Mesodermal cell (in vitro differentiated cells): Measurements from ENCODE around the gene PRKCA.

Experiments
- H3K27ac ChIP-seq: 2 replicates; pipeline ENCODE4 v1.7.0; 2013; ENCODE audit warnings: mild to moderate bottlenecking, low read depth, low read length, moderate library complexity; ENCODE audit not compliant: severe bottlenecking
- H3K36me3 ChIP-seq: 2 replicates; pipeline ENCODE4 v1.7.1; 2013; ENCODE audit warnings: mild to moderate bottlenecking, low read length, moderate library complexity; ENCODE audit not compliant: control insufficient read depth, insufficient read depth
- H3K4me1 ChIP-seq: one replicate; pipeline ENCODE4 v1.7.1; 2013; ENCODE audit warnings: mild to moderate bottlenecking, low read length; ENCODE audit not compliant: insufficient read depth, control insufficient read depth, poor library complexity, severe bottlenecking
- H3K4me3 ChIP-seq: 2 replicates; pipeline ENCODE4 v1.7.0; 2013; ENCODE audit warnings: low read length, control low read depth, mild to moderate bottlenecking; ENCODE audit not compliant: insufficient read depth, poor library complexity, severe bottlenecking; ENCODE audit errors: extremely low read depth
- H3K9me3 ChIP-seq: 2 replicates; pipeline ENCODE4 v1.7.1; 2013; ENCODE audit warnings: mild to moderate bottlenecking, low read length, moderate library complexity; ENCODE audit not compliant: control insufficient read depth
- WGBS, 2 experiments: methylation state at CpG; one replicate each; pipeline ENCODE4 v1.1.5; 2013; ENCODE audit warnings: missing lambda C conversion rate in 2 of 2; ENCODE audit not compliant: insufficient coverage in 2 of 2; 5-methylcytosine and 5-hydroxymethylcytosine counted together

PRKCA gene

DNA sequence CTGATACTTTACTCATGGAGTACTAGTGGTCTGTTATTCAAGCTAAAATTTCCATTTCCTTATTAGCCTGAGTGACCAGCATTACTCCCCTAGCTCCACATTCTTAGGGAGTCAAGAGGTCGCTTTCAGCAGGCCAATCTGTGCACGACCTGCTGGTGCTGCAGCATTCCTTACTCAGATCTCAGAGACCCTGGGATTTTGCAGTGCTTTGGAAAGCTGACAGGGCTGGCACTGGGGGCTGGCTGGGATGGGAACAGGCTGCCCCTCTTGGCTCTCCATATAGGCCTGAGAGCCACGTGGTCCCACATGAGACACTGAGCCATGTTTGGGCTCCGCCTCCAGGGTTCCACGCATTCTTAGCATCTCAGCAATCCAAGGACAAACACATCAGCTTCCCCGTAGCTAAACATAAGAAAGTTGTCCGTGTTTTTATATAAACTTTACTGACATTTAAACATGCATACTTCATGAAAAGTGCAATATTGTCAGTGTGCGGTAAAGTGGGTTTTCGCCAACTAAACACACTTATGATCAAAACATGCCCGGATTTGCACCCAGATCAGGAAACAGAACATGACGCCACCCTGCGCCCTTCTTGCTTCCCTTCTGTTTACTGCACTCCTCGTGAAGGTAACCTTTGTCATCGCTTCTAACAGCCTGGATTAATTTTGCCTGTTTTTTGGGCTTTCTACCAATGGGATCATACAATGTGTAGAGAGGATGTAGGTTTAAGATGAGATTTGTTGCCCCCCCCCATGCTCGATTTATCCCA is 278.0 kb downstream of the PRKCA start:
- peak overlapping the region; percentile 80 for H3K27ac ChIP-seq
- WGBS, 2 experiments: 74 to 87% methylated on average over 7 to 12 of the region's 15 CpGs
- H3K36me3 ChIP-seq: no peaks in the 10 kb centered on the region
- H3K9me3 ChIP-seq: no peaks in the 10 kb centered on the region
- H3K4me3 ChIP-seq: no peak overlapping the region
- peaks cover 14% of the 10 kb centered on the region for H3K4me1 ChIP-seq

DNA sequence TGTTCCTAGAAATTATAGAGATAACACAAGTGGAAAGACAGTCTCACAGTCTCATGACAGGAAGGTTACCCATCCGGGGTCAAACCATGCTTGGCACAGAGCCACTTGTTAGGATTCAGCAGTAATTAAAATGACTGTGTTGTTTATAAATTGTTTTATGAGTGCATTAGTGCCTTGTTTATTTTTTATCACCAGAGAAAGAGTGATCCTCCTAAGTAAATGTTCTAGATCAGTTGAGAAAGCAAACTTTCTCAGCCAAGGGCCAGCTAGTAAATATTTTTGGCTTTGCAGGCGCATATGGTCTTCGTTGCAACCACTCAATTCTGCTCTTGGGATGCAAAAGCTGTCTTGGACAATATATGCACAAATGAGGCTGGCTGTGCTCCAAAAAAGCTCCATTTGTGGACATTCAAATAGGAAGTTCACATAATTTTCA is 278.6 kb downstream of the PRKCA start:
- Histone ChIP-seq H3K27ac (no peak overlapping the region), H3K9me3 (no peaks in the 10 kb centered on the region), H3K4me1 (peaks cover 14% of the 10 kb centered on the region), H3K4me3 (no peak overlapping the region), H3K36me3 (no peaks in the 10 kb centered on the region)
- 100% methylated on average over 3 of the region's 3 CpGs; no CpG with 5 or more reads in 1 of the 2 experiments for WGBS, 2 experiments

DNA sequence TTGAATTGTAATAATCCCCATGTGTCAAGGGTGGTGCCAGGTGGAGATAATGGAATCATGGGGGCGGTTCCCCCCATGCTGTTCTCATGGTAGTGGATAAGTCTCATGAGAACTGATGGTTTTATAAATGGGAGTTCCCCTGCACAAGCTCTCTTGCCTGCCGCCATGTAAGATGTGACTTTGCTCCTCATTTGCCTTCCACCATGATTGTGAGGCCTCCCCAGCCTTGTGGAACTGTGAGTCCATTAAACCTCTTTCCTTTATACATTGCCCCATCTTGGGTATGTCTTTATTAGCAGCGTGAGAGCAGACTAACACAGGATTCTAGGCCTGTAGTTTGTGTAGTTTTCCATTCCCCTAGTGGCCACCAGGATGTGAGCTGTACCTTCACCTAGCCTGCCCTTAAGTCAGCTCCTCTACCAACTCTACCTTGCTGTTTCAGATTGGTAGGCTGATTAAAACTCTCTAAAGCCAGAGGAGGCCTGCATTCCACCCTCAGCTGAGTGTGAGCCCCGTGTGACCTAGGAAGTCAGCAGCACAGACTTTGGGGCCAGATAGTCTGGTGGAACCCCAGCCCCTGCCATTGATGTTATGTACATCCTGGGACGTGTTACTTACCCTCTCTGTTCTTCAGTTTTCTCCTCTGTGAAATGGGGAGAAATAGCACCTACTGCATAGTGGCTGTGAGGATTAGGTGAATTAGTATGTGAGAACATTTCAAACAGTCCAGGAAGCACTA is 280.1 kb downstream of the PRKCA start:
- WGBS, 2 experiments: 85 to 100% methylated on average over 1 to 2 of the region's 5 CpGs
- Histone ChIP-seq H3K9me3 (no peaks in the 10 kb centered on the region), H3K4me3 (no peak overlapping the region), H3K36me3 (no peaks in the 10 kb centered on the region), H3K27ac (no peak overlapping the region), H3K4me1 (peaks cover 14% of the 10 kb centered on the region)

DNA sequence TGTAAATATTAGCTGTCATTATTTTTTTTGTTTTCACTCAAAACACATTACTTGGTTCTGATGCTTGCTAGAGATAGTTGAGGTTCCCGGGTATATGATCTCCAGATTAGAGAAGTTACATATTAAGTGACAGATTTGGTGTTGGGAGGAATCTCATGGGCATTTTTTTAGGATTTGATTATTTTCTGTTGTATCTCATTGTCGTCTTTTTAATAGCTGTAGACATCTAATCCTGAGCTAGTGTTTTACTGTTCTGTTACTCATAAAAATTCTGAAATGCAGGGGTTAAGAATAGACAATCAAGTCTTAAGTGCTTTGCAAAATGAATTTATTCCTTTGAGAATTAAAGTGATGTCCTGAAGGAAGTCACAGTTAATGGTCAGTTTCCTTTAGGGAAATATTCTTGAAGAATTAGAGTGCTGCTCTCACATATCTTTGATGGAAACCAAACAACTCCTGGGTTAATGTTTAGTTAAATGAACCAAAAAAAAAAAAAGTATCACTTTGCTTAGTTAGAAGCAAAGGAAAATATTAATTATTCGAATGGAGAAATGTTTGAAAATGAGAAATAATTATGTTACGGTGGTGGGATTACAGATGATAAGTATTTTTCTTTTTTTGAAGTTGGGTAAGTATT is 280.8 kb downstream of the PRKCA start:
- Histone ChIP-seq H3K9me3 (no peaks in the 10 kb centered on the region), H3K36me3 (no peaks in the 10 kb centered on the region), H3K27ac (no peak overlapping the region), H3K4me1 (peaks cover 17% of the 10 kb centered on the region), H3K4me3 (no peak overlapping the region)
- WGBS, 2 experiments: 92 to 94% methylated on average over 3 of the region's 4 CpGs

DNA sequence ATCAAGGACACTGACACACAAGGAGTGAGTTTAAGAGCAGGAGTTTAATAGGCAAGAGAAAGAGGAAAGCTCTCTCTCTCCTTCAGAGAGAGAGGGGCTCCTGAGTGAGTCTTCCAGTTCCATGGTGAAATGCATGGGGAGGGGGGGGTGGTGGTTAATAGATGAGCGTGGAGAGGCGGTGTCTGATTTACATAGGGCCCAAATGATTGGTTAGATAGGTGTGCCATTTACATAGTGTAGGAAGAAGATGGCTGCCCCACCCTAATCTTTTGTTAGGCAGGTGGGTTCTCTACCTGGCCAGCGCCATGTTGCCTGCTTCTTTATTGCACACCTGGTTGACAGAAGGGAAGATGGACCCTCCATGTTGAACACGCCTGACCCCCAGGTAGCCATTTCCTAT is 282.5 kb downstream of the PRKCA start:
- H3K9me3 ChIP-seq: no peaks in the 10 kb centered on the region
- H3K27ac ChIP-seq: no peak overlapping the region
- H3K4me1 ChIP-seq: peaks cover 10% of the 10 kb centered on the region
- H3K36me3 ChIP-seq: no peaks in the 10 kb centered on the region
- H3K4me3 ChIP-seq: no peak overlapping the region
- 98 to 100% methylated on average over 1 to 4 of the region's 4 CpGs for WGBS, 2 experiments

DNA sequence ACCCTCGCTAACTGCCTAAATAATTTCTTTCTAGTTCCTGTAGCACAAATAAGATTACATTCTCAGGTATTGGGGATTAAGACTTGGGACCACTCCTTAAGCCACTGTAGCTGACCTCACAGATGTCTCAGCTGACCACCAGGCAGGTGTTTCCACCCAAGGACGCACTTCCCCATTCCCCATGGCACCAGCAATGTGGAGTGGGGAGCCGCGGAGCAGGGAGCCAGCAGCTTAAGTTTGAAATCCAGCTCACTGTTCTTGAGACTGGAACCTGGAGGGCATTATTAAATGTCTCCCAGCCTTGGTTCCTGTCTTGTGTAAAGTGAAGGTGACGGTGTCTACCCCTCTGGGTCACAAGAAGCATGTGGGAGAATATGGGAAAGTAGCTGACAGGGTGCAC is 283.1 kb downstream of the PRKCA start:
- Histone ChIP-seq H3K27ac (no peak overlapping the region), H3K4me3 (no peak overlapping the region), H3K9me3 (no peaks in the 10 kb centered on the region), H3K4me1 (peaks cover 5% of the 10 kb centered on the region), H3K36me3 (no peaks in the 10 kb centered on the region)
- 83 to 100% methylated on average over 2 of the region's 5 CpGs for WGBS, 2 experiments

DNA sequence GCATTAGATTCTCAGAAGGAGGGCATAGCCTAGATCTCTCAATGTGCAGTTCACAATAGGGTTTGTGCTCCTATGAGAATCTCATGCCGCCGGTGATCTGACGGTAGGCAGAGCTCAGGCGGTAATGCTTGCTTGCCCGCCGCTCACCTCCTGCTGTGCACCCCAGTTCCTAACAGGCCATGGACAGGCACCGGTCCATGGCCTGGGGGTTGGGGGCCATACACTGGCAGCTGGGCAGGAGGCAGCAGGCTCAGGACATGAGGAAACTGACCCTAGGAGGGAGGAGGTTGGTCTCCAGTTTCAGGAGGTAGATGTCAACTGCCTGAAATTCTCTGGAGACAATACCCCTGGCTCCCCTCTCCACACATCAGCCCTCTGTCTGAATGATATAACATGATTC is 287.5 kb downstream of the PRKCA start:
- peaks cover 2% of the 10 kb centered on the region for H3K4me1 ChIP-seq
- H3K36me3 ChIP-seq: no peaks in the 10 kb centered on the region
- WGBS, 2 experiments: 90 to 100% methylated on average over 6 of the region's 7 CpGs
- no peak overlapping the region for H3K4me3 ChIP-seq
- no peak overlapping the region for H3K27ac ChIP-seq
- H3K9me3 ChIP-seq: no peaks in the 10 kb centered on the region

DNA sequence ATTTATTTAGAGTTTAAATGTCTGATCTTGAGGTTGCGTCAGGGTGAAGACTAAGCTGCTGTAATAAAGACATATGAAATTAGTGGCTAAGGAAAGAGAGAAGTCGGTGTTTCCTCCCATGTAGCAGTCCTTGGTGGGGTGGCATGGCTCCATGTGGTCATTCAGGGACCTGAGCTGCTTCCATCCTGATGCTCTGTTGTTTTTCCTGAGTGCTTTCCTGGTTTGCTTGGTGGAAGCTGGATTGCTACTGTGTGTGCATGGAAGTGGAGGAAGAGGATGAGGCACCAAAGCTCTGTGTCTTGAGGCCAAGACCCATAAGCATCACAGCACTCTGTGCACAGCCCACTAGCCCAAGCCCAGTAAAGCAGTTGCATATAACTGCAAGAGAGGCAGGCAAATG is 290.7 kb downstream of the PRKCA start:
- no peak overlapping the region for H3K27ac ChIP-seq
- H3K36me3 ChIP-seq: no peaks in the 10 kb centered on the region
- H3K9me3 ChIP-seq: peaks cover 5% of the 10 kb centered on the region
- WGBS, 2 experiments: 96 to 100% methylated on average over 2 of the region's 2 CpGs
- H3K4me1 ChIP-seq: no peaks in the 10 kb centered on the region
- no peak overlapping the region for H3K4me3 ChIP-seq

DNA sequence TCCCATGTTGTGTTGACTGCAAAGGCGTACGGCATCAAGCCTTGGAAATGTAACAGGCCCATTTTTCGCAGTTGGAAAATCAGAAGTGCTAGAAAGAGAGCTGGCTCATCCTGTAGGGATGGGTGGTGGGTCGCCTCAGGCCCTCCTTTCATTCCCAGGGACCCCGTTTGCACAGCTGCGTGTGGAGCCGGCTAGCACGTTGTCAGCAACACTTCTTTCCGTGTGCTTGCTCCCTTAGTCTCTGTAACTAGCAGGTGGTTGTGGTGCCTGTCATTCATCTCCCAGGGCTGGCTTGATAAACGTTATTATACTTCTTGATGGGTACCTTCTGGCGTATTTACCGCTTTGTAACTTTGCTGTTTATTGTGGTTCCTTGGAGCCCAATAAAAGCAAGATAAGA is 293.5 kb downstream of the PRKCA start:
- no peaks in the 10 kb centered on the region for H3K36me3 ChIP-seq
- no peak overlapping the region for H3K27ac ChIP-seq
- H3K4me3 ChIP-seq: no peak overlapping the region
- no peaks in the 10 kb centered on the region for H3K4me1 ChIP-seq
- peaks cover 5% of the 10 kb centered on the region for H3K9me3 ChIP-seq
- 95 to 97% methylated on average over 10 to 12 of the region's 12 CpGs for WGBS, 2 experiments

DNA sequence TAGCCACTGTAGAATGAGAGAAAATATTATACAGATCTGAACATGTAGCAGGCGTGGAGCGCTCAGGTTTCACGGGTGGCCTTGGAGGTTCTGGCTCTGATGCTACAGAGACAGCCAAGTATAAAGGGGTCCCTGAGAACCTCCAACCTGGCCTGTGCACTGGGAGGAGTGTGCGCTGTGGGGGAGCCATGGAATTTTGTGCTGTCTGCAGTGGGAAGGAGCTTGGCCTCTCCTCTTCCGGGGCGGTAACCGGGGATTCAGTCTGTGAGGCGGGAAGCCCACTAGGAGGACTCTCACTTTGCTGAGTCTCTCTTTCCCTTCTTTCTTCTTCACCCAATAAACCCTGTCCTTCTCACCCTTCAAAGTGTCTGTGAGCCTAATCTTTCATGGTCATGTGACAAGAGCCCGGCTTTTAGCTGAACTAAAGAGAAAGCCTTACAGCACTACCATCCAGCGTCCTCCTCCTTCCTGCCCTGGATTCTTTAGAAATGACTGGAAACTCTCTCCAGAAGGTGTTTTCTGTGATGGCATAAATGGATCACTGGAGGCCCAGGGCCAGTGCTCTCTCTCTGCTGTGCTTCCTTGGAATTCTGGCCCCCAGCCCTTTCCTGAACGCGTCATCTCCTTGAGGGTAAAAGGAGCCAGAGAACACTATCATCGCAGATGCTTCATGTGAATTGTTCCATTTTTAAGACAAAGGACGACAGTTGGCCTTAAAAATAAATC is 300.4 kb downstream of the PRKCA start:
- Histone ChIP-seq H3K36me3 (no peaks in the 10 kb centered on the region), H3K27ac (peak overlapping the region; percentile 75), H3K4me3 (no peak overlapping the region), H3K4me1 (peaks cover 8% of the 10 kb centered on the region), H3K9me3 (no peaks in the 10 kb centered on the region)
- 91 to 92% methylated on average over 14 of the region's 14 CpGs for WGBS, 2 experiments
